ENCODE measurements around the gene SLC26A5. TPM values are rescaled to one million over a fixed set of nuclear protein-coding genes. Genes with fewer than 3 reads are reported as not detected.

Gene SLC26A5
- total RNA-seq, 1 experiment from 2014 or later: 0.29 TPM

GRCh38 chr7:103420857-103421384 lies 25.1 kb downstream of the SLC26A5 start:
- Histone ChIP-seq H3K9me3 (ENCODE audit: low read length) (no peaks in the 10 kb centered on the region), H3K79me2 (ENCODE audit: low read length) (no peaks in the 10 kb centered on the region), H3K27me3 (ENCODE audit: low read length) (no peaks in the 10 kb centered on the region), H2AFZ (ENCODE audit: low read length) (no peak overlapping the region), H3K4me3 (ENCODE audit: low read length) (no peak overlapping the region), H3K4me2 (ENCODE audit: low read length) (no peak overlapping the region), H3K9ac (ENCODE audit: low read length) (no peak overlapping the region), H4K20me1 (ENCODE audit: low read length) (no peaks in the 10 kb centered on the region), H3K9me2 (replicated peaks; ENCODE audit: low read length) (no peaks in the 10 kb centered on the region), H3K4me1 (ENCODE audit: insufficient read depth, low read length) (no peaks in the 10 kb centered on the region), H3F3A (ENCODE audit: low read length, unreplicated experiment) (no peaks in the 10 kb centered on the region), H3K27ac (ENCODE audit: low read length) (no peak overlapping the region), H3K36me3 (ENCODE audit: low read depth, low read length) (no peaks in the 10 kb centered on the region)
- ATAC-seq (no peak), DNase-seq (no peak)
- intact Hi-C loops (cut with micrococcal nuclease): no loop called here
- no peak for TF ChIP-seq EZH2phosphoT487 (IDR thresholded peaks at IDR 0.05; ENCODE audit: borderline replicate concordance, low read length)
- TF ChIP-seq EZH2 (IDR thresholded peaks at IDR 0.05; ENCODE audit: low read length, unreplicated experiment): no peak
- TF ChIP-seq, protein P1, sequence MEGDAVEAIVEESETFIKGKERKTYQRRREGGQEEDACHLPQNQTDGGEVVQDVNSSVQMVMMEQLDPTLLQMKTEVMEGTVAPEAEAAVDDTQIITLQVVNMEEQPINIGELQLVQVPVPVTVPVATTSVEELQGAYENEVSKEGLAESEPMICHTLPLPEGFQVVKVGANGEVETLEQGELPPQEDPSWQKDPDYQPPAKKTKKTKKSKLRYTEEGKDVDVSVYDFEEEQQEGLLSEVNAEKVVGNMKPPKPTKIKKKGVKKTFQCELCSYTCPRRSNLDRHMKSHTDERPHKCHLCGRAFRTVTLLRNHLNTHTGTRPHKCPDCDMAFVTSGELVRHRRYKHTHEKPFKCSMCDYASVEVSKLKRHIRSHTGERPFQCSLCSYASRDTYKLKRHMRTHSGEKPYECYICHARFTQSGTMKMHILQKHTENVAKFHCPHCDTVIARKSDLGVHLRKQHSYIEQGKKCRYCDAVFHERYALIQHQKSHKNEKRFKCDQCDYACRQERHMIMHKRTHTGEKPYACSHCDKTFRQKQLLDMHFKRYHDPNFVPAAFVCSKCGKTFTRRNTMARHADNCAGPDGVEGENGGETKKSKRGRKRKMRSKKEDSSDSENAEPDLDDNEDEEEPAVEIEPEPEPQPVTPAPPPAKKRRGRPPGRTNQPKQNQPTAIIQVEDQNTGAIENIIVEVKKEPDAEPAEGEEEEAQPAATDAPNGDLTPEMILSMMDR (conservative IDR thresholded peaks at IDR 0.05; ENCODE audit: low read depth, low read length): no peak
- ChIA-PET CTCF (no interaction called here), POLR2A (ENCODE audit: unreplicated experiment) (no interaction called here)
- no TSS peak for BruUV-seq (replicated peaks)

DNA sequence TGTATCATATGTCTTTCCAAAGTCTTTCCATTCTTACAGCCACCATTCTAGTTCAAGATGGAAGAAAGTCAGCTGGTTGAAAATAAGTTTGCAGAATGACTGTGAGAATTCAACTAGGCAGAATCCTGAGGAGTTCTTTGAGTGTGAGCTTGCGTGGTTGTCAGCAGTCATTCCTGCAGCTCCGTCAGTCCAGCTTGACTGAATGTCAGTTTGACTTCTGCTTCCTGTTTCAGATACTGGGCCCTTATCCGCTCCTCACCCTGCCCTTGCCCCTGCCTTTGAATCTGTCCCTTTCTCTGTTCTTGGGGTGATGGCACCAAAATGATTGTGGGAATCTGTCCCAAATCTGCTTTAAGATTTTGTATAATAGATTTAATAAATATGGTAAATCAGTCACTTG lies 27.8 kb downstream of the SLC26A5 start:
- Histone ChIP-seq H3K36me3 (ENCODE audit: low read depth, low read length) (no peaks in the 10 kb centered on the region), H3K27me3 (ENCODE audit: low read length) (no peaks in the 10 kb centered on the region), H3K4me2 (ENCODE audit: low read length) (no peak overlapping the region), H3K27ac (ENCODE audit: low read length) (no peak overlapping the region), H3K4me1 (ENCODE audit: insufficient read depth, low read length) (no peaks in the 10 kb centered on the region), H3K9me3 (ENCODE audit: low read length) (no peaks in the 10 kb centered on the region), H3K9me2 (replicated peaks; ENCODE audit: low read length) (no peaks in the 10 kb centered on the region), H3K4me3 (ENCODE audit: low read length) (no peak overlapping the region), H3K9ac (ENCODE audit: low read length) (no peak overlapping the region), H3K79me2 (ENCODE audit: low read length) (no peaks in the 10 kb centered on the region), H4K20me1 (ENCODE audit: low read length) (no peaks in the 10 kb centered on the region), H3F3A (ENCODE audit: low read length, unreplicated experiment) (no peaks in the 10 kb centered on the region), H2AFZ (ENCODE audit: low read length) (no peak overlapping the region)
- intact Hi-C loops (cut with micrococcal nuclease): no loop called here
- ChIA-PET CTCF (no interaction called here), POLR2A (ENCODE audit: unreplicated experiment) (no interaction called here)
- no peak for DNase-seq
- TF ChIP-seq, protein P1 (conservative IDR thresholded peaks at IDR 0.05; ENCODE audit: low read depth, low read length): no peak
- TF ChIP-seq EZH2phosphoT487 (IDR thresholded peaks at IDR 0.05; ENCODE audit: borderline replicate concordance, low read length) (no peak), EZH2 (IDR thresholded peaks at IDR 0.05; ENCODE audit: low read length, unreplicated experiment) (no peak)
- no peak for ATAC-seq
- BruUV-seq (replicated peaks): no TSS peak

GRCh38 chr7:103413407-103413806 lies 32.6 kb downstream of the SLC26A5 start:
- no peak overlapping the region for H2AFZ ChIP-seq (ENCODE audit: low read length)
- DNase-seq: no peak
- no peak for ATAC-seq
- intact Hi-C loops (cut with micrococcal nuclease): no loop called here
- no TSS peak for BruUV-seq (replicated peaks)
- no peaks in the 10 kb centered on the region for H3K9me2 ChIP-seq (replicated peaks; ENCODE audit: low read length)
- no peak overlapping the region for H3K4me3 ChIP-seq (ENCODE audit: low read length)
- H3K27ac ChIP-seq (ENCODE audit: low read length): no peak overlapping the region
- TF ChIP-seq EZH2phosphoT487 (IDR thresholded peaks at IDR 0.05; ENCODE audit: borderline replicate concordance, low read length) (no peak), EZH2 (IDR thresholded peaks at IDR 0.05; ENCODE audit: low read length, unreplicated experiment) (no peak)
- TF ChIP-seq, protein P1 (conservative IDR thresholded peaks at IDR 0.05; ENCODE audit: low read depth, low read length): no peak
- no peaks in the 10 kb centered on the region for H4K20me1 ChIP-seq (ENCODE audit: low read length)
- no peak overlapping the region for H3K4me2 ChIP-seq (ENCODE audit: low read length)
- H3K79me2 ChIP-seq (ENCODE audit: low read length): no peaks in the 10 kb centered on the region
- no peak overlapping the region for H3K9ac ChIP-seq (ENCODE audit: low read length)
- ChIA-PET POLR2A (ENCODE audit: unreplicated experiment) (no interaction called here), CTCF (no interaction called here)
- no peaks in the 10 kb centered on the region for H3K4me1 ChIP-seq (ENCODE audit: insufficient read depth, low read length)
- no peaks in the 10 kb centered on the region for H3K36me3 ChIP-seq (ENCODE audit: low read depth, low read length)
- no peaks in the 10 kb centered on the region for H3K27me3 ChIP-seq (ENCODE audit: low read length)
- H3K9me3 ChIP-seq (ENCODE audit: low read length): no peaks in the 10 kb centered on the region
- H3F3A ChIP-seq (ENCODE audit: low read length, unreplicated experiment): no peaks in the 10 kb centered on the region
